Pancreas (tissue), 10 donors: ENCODE measurements around the gene PRPF38A. TPM values are rescaled to one million over a fixed set of nuclear protein-coding genes. Genes with fewer than 3 reads are reported as not detected.

ENCODE experiments used
- ATAC-seq, 4 donors: fragments of 200-7000 bp; cut with Tn5 transposase; one replicate each; pipeline versions ENCODE4 v1.8.0 to v1.9.1; 2020; ENCODE audit warnings: mild to moderate bottlenecking in 4 of 4, moderate library complexity in 4 of 4
- DNase-seq, 6 donors: peaks; one replicate each; pipeline ENCODE4 v3.0.0-alpha.2; 2020
- FAIRE-seq: peaks from 2 replicates; lab custom pipeline; 2012; peaks lifted over from hg19 to GRCh38; lab: Jason Lieb, UNC
- H3K27ac ChIP-seq, 4 donors: fragments of 200-600 bp; sonication (generic); 1 replicate in 3 of 4; 2 replicates in 1 of 4; pipeline versions ENCODE4 v1.5.0 to v1.8.0; 2020
- H3K27me3 ChIP-seq, 4 donors: fragments of 200-600 bp; one replicate each; pipeline ENCODE4 v1.8.0; 2021
- H3K36me3 ChIP-seq, 3 donors: fragments of 200-600 bp; sonication (generic) in 1 of 3; one replicate each; pipeline versions ENCODE4 v1.5.0 to v1.8.0; 2020 to 2021
- H3K4me1 ChIP-seq, 3 donors: fragments of 200-600 bp; one replicate each; pipeline ENCODE4 v1.8.0; 2021
- H3K4me3 ChIP-seq, 4 donors: fragments of 200-600 bp; sonication (generic) in 2 of 4; one replicate each; pipeline versions ENCODE4 v1.5.0 to v1.8.0; 2020 to 2021
- H3K9me3 ChIP-seq, 4 donors: fragments of 200-600 bp; one replicate each; pipeline ENCODE4 v1.8.0; 2021
- CTCF ChIP-seq, 4 donors: fragments of 200-600 bp; sonication (generic) in 3 of 4; IDR thresholded peaks; one replicate each; pipeline versions ENCODE4 v1.5.0 to v1.8.0; 2021; ENCODE audit warnings: antibody characterized with exemption in 4 of 4
- WGBS, 2 donors: extraction: QIAGEN DNeasy Blood & Tissue Kit; methylation state at CpG; one replicate each; pipeline ENCODE4 v1.1.7; 2013; 5-methylcytosine and 5-hydroxymethylcytosine counted together
- intact Hi-C, 3 donors: fragments of 100-400 bp; cut with DNase I; formaldehyde crosslinking; loops; one replicate each; pipeline versions ENCODE4 v1.11.1 to v1.14.2; 2022
- polyA plus RNA-seq, 2 donors: library from polyadenylated mRNA; stranded (reverse); fragments of 200-250 nt; gene quantifications; one replicate each; pipeline ENCODE4 v1.2.3, GENCODE V29; 2013
- total RNA-seq, 6 donors: library from RNA; stranded (reverse); fragmentation: NEBNext Ultra II Directional in 4 of 6; extraction: Animal tissue kit (Norgen Biotek cat#: 25700) in 4 of 6; gene quantifications; one replicate each; pipeline versions ENCODE4 v1.2.1 to v1.2.4, GENCODE V29; 2021 to 2023
- donor health status: healthy with polysubstance abuse.
- donor health status: DM: no; HTN: no; CAD: no; lungs with moderate emphysema.
- donor health status: DM: no; HTN: no; CAD: no.
- donor health status: control.
- donor health status: control.
- donor health status: Bipolar disorder and iron deficiency.
- donor health status: DM: yes; HTN: yes; CAD: no.
- donor health status: DM: no; HTN: no; CAD: no.
- donor health status: DM: no; HTN: no; CAD: no.
- donor health status: DM: yes; HTN: yes; CAD: no.

Gene PRPF38A
- total and polyA plus RNA-seq, 8 donors = 7.8 to 25.6 (median 16.0) TPM

DNA sequence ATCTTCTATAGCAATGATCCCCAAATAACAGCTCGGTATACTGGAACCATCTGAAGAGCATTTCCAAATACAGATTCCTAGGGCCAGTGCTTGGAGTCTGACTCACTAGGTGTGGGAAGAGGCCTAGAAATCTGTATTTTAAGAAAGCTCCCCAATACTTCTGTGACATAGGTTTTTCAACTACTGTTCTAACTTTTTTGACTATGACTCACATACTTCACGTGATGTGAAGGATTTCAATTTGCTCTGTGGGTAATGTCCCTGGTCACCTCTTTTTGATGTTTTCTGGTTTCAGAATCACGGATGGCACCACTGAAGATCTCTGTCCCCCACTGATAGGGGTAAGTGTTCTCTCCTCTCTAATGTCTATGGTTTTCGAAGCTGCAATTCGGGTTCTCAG, 11.2 kb upstream of the PRPF38A start:
- Histone ChIP-seq H3K27ac (no peak overlapping the region), H3K4me3 (no peak overlapping the region), H3K27me3 (no peaks in the 10 kb centered on the region), H3K4me1 (peaks cover 0 to 4% (median 0%) of the 10 kb centered on the region in 3 donors), H3K9me3 (no peaks in the 10 kb centered on the region), H3K36me3 (no peaks in the 10 kb centered on the region)
- intact Hi-C loops = no loop called here
- no peak for DNase-seq
- no peak for FAIRE-seq
- WGBS, 2 donors = 92 to 96% methylated on average over 5 of the region's 5 CpGs
- no peak for TF ChIP-seq CTCF (IDR thresholded peaks at IDR 0.05)
- no peak for ATAC-seq

DNA sequence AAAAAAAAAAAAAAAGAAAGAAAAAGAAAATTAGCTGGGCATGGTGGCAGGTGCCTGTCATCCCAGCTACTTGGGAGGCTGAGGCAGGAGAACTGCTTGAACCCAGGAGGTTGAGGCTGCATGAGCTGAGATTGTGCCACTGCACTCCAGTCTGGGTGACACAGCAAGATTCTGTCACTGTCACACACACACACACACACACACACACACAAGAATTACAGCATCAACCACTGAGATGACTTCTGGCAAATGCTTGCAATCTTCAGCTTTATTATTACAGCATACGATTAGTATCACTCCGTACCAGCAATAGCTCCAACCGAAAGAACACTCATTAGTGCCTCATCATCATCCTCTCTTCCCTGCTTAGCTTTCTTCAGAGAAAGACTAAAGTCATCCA, 4.8 kb upstream of the PRPF38A start:
- no peaks in the 10 kb centered on the region for H3K9me3 ChIP-seq
- intact Hi-C loops = no loop called here
- no peaks in the 10 kb centered on the region for H3K27me3 ChIP-seq
- no peak for TF ChIP-seq CTCF (IDR thresholded peaks at IDR 0.05)
- WGBS, 2 donors = 97 to 99% methylated on average over 3 of the region's 3 CpGs
- DNase-seq (no peak), FAIRE-seq (no peak), ATAC-seq (no peak)
- no peak overlapping the region for H3K4me3 ChIP-seq
- H3K36me3 ChIP-seq = no peaks in the 10 kb centered on the region
- no peak overlapping the region for H3K27ac ChIP-seq
- H3K4me1 ChIP-seq = peaks cover 3 to 8% (median 5%) of the 10 kb centered on the region in 3 donors

- Histone ChIP-seq H3K27ac (no peak overlapping the region), H3K9me3 (no peaks in the 10 kb centered on the region), H3K4me1 (peaks cover 3 to 8% (median 5%) of the 10 kb centered on the region in 3 donors), H3K4me3 (no peak overlapping the region), H3K36me3 (no peaks in the 10 kb centered on the region), H3K27me3 (no peaks in the 10 kb centered on the region)
- ATAC-seq = no peak
- WGBS, 2 donors = 94 to 98% methylated on average over 6 of the region's 6 CpGs
- intact Hi-C loops = no loop called here
- FAIRE-seq = no peak
- TF ChIP-seq CTCF (IDR thresholded peaks at IDR 0.05) = no peak
- DNase-seq = no peak
Observed at GRCh38 chr1:52400131-52400530, 4.3 kb upstream of the PRPF38A start.

GRCh38 chr1:52402860-52403240, 1.6 kb upstream of the PRPF38A start:
- H3K4me1 ChIP-seq = peaks cover 12 to 20% (median 14%) of the 10 kb centered on the region in 3 donors
- no peak overlapping the region for H3K4me3 ChIP-seq
- intact Hi-C loops = no loop called here
- FAIRE-seq (no peak), ATAC-seq (no peak), DNase-seq (no peak)
- no peaks in the 10 kb centered on the region for H3K27me3 ChIP-seq
- H3K27ac ChIP-seq = no peak overlapping the region
- no peaks in the 10 kb centered on the region for H3K9me3 ChIP-seq
- 18 to 20% methylated on average over 3 of the region's 3 CpGs for WGBS, 2 donors
- peaks cover 0 to under 1% (median 0%) of the 10 kb centered on the region in 3 donors for H3K36me3 ChIP-seq
- TF ChIP-seq CTCF (IDR thresholded peaks at IDR 0.05) = no peak

- no peak for FAIRE-seq
- no peaks in the 10 kb centered on the region for H3K27me3 ChIP-seq
- WGBS, 2 donors = 0 to 1% methylated on average over 16 of the region's 16 CpGs
- peak in 1 of 6 donors; percentile 18 for DNase-seq
- H3K27ac ChIP-seq = peak overlapping the region in 2 of 4 donors; percentile 89 to 91
- no peaks in the 10 kb centered on the region for H3K9me3 ChIP-seq
- H3K4me1 ChIP-seq = peaks cover 12 to 20% (median 14%) of the 10 kb centered on the region in 3 donors
- peak overlapping the region; percentile 62 to 83 (median 78) for H3K4me3 ChIP-seq
- intact Hi-C loops = no loop called here
- peak; percentile 13 to 37 (median 16) for ATAC-seq
- TF ChIP-seq CTCF (IDR thresholded peaks at IDR 0.05) = no peak
- peaks cover 0 to 7% (median 0%) of the 10 kb centered on the region in 3 donors for H3K36me3 ChIP-seq
Observed at GRCh38 chr1:52403566-52404115, 761 bp upstream of the PRPF38A start.
